A673 (cell line): ENCODE results near the gene DSTYK.

Source experiments
- EZH2 ChIP-seq: fragments of 200-600 bp; sonication (generic); IDR thresholded peaks from 2 replicates; pipeline ENCODE4 v1.6.1; 2017; ENCODE audit warnings: borderline replicate concordance, low read depth, mild to moderate bottlenecking, mixed read lengths, antibody characterized with exemption, low read length; ENCODE audit not compliant: poor library complexity, severe bottlenecking
- TF ChIP-seq, protein P1 (sequence below): fragments of 300-800, 200-600 bp; sonication (generic); conservative IDR thresholded peaks from 2 replicates; pipeline ENCODE4 v1.5.1; 2017; ENCODE audit warnings: low read depth, mild to moderate bottlenecking, antibody characterized with exemption, low read length, moderate library complexity, mixed read lengths

DNA sequence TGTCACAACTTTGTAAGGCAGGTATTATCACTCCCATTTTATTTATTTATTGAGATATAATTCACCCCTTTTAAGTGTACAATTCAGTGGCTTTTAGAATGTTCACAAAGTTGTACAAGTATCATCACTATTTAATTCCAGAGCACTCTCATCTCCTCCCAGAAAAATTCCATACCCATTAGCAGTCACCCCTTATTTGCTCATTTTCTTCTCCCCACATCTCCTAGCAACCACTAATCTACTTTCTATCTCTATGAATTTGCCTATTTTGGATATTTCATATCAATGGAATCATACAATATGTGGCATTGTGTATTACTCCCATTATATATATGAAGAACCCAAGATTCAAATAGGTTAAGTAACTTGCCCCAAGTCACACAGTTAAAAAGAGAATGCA lies 7.0 kb downstream of the DSTYK start:
- TF ChIP-seq, protein P1, sequence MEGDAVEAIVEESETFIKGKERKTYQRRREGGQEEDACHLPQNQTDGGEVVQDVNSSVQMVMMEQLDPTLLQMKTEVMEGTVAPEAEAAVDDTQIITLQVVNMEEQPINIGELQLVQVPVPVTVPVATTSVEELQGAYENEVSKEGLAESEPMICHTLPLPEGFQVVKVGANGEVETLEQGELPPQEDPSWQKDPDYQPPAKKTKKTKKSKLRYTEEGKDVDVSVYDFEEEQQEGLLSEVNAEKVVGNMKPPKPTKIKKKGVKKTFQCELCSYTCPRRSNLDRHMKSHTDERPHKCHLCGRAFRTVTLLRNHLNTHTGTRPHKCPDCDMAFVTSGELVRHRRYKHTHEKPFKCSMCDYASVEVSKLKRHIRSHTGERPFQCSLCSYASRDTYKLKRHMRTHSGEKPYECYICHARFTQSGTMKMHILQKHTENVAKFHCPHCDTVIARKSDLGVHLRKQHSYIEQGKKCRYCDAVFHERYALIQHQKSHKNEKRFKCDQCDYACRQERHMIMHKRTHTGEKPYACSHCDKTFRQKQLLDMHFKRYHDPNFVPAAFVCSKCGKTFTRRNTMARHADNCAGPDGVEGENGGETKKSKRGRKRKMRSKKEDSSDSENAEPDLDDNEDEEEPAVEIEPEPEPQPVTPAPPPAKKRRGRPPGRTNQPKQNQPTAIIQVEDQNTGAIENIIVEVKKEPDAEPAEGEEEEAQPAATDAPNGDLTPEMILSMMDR = no peak
- no peak for TF ChIP-seq EZH2
